NCI-H510A treated with DMSO at 0.1 percent for 48 hours (cell line): ENCODE results near the gene DIP2C.

Source experiments
- DNase-seq: peaks from one replicate; lab custom pipeline; 2025; lab: John Stamatoyannopoulos, UW

Gene DIP2C

GRCh38 chr10:677038-677437 lies 12.4 kb downstream of the DIP2C start:
- no peak for DNase-seq

DNA sequence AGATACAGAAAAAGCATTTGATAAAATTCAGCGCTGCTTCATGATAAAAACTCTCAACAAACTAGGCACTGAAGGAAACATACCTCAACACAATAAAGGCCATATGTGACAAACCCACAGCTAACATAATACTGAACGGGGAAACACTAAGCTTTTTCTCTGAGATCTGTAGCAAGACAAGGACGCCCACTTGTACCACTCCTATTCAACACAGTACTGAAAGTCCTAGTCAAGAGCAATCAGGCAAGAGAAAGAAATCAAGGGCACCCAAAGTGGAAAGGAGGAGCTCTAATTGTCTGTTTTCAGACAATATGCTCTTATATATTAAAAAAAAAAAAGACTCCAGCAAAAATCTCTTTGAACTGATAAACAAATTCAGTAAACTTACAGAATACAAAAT lies 13.3 kb downstream of the DIP2C start:
- DNase-seq = no peak

GRCh38 chr10:675532-675931 lies 13.9 kb downstream of the DIP2C start:
- no peak for DNase-seq

GRCh38 chr10:673492-673891 lies 16.0 kb downstream of the DIP2C start:
- no peak for DNase-seq

- no peak for DNase-seq
Observed at GRCh38 chr10:672992-673391, 16.5 kb downstream of the DIP2C start.

DNA sequence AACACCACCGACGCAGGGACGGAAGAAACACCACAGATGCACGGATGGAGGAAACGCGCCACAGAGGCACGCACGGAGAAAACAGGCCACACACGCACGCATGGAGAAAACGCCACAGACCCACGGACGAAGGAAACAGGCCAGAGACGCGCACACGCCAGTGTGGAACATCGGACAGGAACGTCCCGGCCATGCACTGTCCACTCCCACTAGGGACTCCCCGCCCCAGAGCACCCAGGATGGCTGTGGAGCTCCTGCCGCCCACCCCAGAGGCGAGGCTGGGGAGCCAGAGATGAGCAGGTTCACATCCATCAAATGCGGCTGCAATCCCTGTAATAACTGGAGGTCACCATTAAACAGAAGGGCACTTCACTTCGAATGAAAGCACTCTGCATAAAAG lies 17.3 kb downstream of the DIP2C start:
- no peak for DNase-seq

GRCh38 chr10:670990-671389 lies 18.5 kb downstream of the DIP2C start:
- no peak for DNase-seq

DNA sequence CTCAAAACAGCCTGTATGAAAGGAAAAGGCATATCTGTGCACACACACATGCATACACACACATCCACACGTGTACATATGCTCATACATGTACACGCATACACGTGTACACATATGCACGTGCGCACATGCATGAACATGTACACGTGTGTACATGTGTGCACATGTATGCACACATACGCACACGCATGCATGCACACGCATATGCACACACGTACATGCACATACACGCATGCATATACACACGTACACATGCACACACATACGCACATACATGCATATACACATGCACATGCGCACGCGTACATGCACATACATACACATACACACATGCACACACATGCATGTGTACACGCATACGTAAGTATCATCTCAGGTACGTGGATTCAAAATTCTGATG lies 19.4 kb downstream of the DIP2C start:
- no peak for DNase-seq

- DNase-seq = no peak
Observed at GRCh38 chr10:668786-669485, 20.5 kb downstream of the DIP2C start.

- DNase-seq = no peak
Observed at GRCh38 chr10:667602-668143, 21.8 kb downstream of the DIP2C start.

DNA sequence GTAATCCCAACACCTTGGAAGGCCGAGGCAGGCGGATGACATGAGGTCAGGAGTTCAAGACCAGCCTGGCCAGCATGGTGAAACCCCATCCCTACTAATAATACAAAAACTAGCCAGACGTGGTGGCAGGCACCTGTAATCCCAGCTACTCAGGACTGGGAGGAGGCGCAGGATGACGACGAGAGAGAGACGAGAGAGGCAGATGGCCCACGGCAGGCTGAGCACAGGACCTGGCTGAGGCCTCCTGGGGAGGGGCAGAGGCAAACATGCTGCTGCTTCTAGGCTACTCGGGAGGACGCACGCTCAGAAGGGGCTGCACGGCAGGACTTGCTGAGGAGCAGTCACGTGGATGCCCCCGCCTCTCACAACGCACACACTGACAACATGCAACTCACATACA lies 22.4 kb downstream of the DIP2C start:
- DNase-seq = peak; percentile 30

DNA sequence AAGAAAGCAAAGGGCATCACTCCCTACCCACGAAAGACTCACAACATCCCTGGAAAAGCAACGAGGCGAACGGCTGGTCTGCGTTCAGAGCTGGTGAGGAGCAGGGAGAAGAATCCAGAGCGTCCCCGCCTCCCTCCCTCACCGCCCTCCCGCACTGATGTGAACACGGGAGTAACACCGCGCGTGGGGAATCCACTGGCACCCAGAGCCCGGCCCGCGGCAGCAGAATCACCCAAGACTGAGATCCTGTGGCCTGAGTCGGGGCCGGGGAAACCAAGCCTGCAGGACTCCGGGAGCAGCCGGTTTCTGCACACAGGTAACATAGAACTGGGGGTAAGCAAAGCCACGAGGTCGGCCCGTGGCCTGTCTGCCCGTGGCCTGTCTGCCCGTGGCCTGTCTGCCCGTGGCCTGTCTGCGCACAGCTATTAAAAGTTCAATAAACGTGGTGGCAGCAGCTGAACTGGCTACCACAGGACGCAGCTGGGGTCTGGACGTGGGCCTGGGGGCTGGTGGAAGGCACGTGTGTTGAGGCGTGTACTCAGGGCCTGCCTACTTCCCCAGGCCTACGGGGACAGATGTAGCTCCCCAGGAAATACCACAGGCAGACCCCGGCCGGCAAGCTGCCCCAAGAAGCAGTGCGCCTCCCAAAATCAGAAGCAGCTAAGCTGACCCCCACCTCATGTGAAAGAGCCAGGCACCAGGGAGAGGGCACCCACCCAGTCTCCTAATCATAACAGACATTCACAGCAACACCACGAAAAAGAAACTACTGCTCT lies 23.0 kb downstream of the DIP2C start:
- DNase-seq = no peak

DNA sequence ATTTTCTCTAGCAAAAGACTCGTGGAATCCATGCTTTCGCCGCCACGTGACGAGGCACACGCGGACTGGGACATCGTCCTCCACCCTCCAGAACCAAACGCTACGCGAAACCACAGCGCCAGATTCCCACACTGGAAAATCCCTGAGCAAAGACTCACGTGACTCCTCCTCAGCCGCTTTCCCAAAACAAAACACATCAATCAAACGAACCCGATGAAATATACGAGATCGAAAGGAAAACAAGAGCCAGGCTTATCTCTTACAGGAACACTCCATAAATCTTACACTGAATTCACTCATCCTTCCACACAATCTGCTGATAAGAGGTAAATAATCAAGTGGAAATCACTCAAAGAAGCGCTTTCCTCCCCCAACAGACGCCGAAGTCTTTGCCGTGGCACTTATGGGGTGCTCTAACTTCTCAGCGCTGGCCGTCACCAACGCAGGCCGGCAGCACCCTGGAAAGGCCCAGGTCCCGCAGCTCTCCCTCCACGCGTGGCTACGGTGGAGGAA lies 23.8 kb downstream of the DIP2C start:
- no peak for DNase-seq

GRCh38 chr10:664893-665292 lies 24.6 kb downstream of the DIP2C start:
- no peak for DNase-seq

DNA sequence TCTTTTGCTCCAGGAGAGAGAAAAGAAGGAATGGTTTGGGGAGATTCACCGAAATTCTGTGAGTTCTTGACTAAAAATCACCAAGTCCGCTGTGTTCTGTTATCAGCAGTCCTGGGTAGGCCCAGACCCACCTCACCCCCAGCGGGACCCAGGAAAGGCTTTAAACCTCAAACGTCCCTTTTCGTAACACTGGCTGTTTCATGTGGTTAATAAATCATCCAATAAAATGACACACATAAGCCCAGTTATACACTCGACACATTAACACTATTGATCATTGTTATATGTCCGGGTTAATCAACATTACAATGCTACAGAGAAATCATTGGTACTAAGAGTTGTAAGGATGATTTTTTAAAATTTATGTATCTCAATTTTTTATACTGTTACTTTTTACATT lies 25.2 kb downstream of the DIP2C start:
- no peak for DNase-seq

DNA sequence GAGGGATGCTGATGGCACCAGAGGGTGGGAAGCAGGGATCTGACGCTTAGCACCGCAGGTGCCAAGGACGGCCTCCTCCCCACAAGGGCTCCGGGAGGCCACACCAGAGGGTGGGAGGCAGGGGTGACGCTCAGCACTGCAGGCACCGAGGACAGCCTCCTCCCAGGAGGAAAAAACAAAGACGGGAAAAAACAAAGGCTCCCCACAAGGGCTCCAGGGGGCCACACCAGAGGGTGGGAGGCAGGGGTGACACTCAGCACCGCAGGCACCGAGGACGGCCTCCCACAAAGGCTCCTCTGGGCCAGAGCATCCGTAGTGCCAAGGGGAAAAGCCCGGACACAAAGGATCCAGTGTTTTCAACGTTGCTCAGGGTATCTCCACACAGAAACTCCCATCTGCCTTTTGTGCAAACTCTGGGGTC lies 25.6 kb downstream of the DIP2C start:
- DNase-seq = no peak

DNA sequence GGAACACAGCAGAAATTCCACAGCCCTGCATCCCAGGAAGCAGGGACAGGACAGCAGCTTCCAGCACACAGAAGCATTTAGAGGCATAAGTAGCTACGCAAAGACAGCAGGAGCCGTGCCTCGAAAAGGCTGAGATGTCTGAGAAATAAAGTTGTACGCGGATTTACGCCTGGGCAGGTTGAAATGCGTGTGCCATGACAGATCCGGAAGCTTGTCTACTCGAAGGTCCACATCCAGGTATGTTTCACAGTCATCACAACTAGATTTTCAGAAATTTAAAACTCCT lies 26.1 kb downstream of the DIP2C start:
- DNase-seq = no peak

GRCh38 chr10:662686-663465 lies 26.6 kb downstream of the DIP2C start:
- no peak for DNase-seq

DNA sequence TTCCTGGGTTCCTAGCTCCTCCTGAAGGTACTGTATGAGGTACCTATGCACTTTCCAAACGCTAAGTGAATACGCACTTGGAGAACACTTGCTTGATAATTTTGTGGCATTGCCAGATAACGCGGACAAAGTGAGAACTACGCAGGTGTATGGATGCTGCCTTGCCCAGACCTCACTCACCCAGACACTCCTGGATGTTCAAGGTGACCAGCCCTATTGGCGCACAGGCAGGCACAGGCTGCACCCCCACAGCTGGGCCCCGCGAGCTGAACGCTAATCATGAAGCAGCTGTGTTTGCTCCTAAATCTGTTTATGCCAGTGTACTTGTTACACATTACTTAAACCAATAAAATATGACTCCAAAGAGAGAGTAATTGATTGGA lies 27.3 kb downstream of the DIP2C start:
- no peak for DNase-seq

GRCh38 chr10:661597-662222 lies 27.8 kb downstream of the DIP2C start:
- no peak for DNase-seq

- no peak for DNase-seq
Observed at GRCh38 chr10:660970-661596, 28.4 kb downstream of the DIP2C start.
